ENCODE data around the gene CCDC146.

- no peak for TF ChIP-seq CTCF (IDR thresholded peaks at IDR 0.05; ENCODE audit: poor library complexity)
- no peak for TF ChIP-seq EZH2phosphoT487 (IDR thresholded peaks at IDR 0.05; ENCODE audit: low read depth, severe bottlenecking, unreplicated experiment)
- TF ChIP-seq EZH2 (IDR thresholded peaks at IDR 0.05; ENCODE audit: borderline replicate concordance) = no peak
Observed at GRCh38 chr7:77329466-77330168, 207.2 kb downstream of the CCDC146 start.
